ENCODE results near the gene NUP42.
"Not testable (repeated sequence)": the region's sequence is repeated elsewhere in the genome, so short reads cannot be mapped to it uniquely, and the experiment has no call there.

Gene NUP42

GRCh38 chr7:23205577-23205908, 23.7 kb downstream of the NUP42 start:
- no peak for DNase-seq

GRCh38 chr7:23205909-23206767, 24.3 kb downstream of the NUP42 start:
- DNase-seq: no peak

GRCh38 chr7:23207021-23207420, 25.2 kb downstream of the NUP42 start:
- no peak for DNase-seq

- DNase-seq: no peak
These were observed 26.0 kb downstream of the NUP42 start for GRCh38 chr7:23207884-23208283.

GRCh38 chr7:23208316-23208715, 26.5 kb downstream of the NUP42 start:
- DNase-seq: no peak

GRCh38 chr7:23210506-23210905, 28.7 kb downstream of the NUP42 start:
- DNase-seq: no peak

GRCh38 chr7:23211589-23211988, 29.7 kb downstream of the NUP42 start:
- no peak for DNase-seq

GRCh38 chr7:23212395-23212794, 30.5 kb downstream of the NUP42 start:
- DNase-seq: no peak

GRCh38 chr7:23212841-23213240, 31.0 kb downstream of the NUP42 start:
- DNase-seq: no peak

GRCh38 chr7:23213755-23214154, 31.9 kb downstream of the NUP42 start:
- DNase-seq: no peak

- DNase-seq: no peak
These were observed 32.6 kb downstream of the NUP42 start for GRCh38 chr7:23214423-23214822.

GRCh38 chr7:23214938-23215337, 33.1 kb downstream of the NUP42 start:
- no peak for DNase-seq

- no peak for DNase-seq
These were observed 34.2 kb downstream of the NUP42 start for GRCh38 chr7:23216021-23216420.

GRCh38 chr7:23218196-23218595, 36.3 kb downstream of the NUP42 start:
- DNase-seq: no peak

- DNase-seq: no peak
These were observed 39.0 kb downstream of the NUP42 start for GRCh38 chr7:23220690-23221305.

- DNase-seq: no peak
These were observed 40.7 kb downstream of the NUP42 start for GRCh38 chr7:23222439-23223030.

GRCh38 chr7:23224364-23224763, 42.5 kb downstream of the NUP42 start:
- DNase-seq: not testable (repeated sequence)

GRCh38 chr7:23226844-23227450, 45.1 kb downstream of the NUP42 start:
- no peak for DNase-seq

- DNase-seq: no peak
These were observed 46.6 kb downstream of the NUP42 start for GRCh38 chr7:23228412-23228811.

GRCh38 chr7:23230641-23231101, 48.8 kb downstream of the NUP42 start:
- no peak for DNase-seq

GRCh38 chr7:23232966-23233365, 51.1 kb downstream of the NUP42 start:
- DNase-seq: no peak

- DNase-seq: no peak
These were observed 52.9 kb downstream of the NUP42 start for GRCh38 chr7:23234569-23235296.

GRCh38 chr7:23235813-23236221, 54.0 kb downstream of the NUP42 start:
- DNase-seq: no peak

All from NCI-H526 treated with DMSO at 0.1 percent for 48 hours (cell line).